HFFc6 (cell line): ENCODE measurements around the gene CHTOP. TPM values are rescaled to one million over a fixed set of nuclear protein-coding genes. Genes with fewer than 3 reads are reported as not detected.
A peak's percentile ranks its signal among the peaks of the same experiment; 100 is the strongest.

ENCODE experiments used
- DNase-seq: peaks from one replicate; pipeline ENCODE4 v3.0.0-alpha.2; 2018
- H3K27ac Mint-ChIP-seq: 2 replicates; pipeline ENCODE4 v1.8.0; 2020; ENCODE audit warnings: mild to moderate bottlenecking, mixed read lengths
- H3K27me3 Mint-ChIP-seq: 2 replicates; pipeline ENCODE4 v1.8.0; 2021; ENCODE audit warnings: mild to moderate bottlenecking, moderate library complexity, mixed read lengths; ENCODE audit not compliant: insufficient read depth
- H3K36me3 Mint-ChIP-seq: 2 replicates; pipeline ENCODE4 v1.8.0; 2021; ENCODE audit warnings: low read depth, mixed read lengths
- H3K4me1 Mint-ChIP-seq: 2 replicates; pipeline ENCODE4 v1.8.0; 2020; ENCODE audit warnings: low read depth, mixed read lengths
- H3K4me3 Mint-ChIP-seq: 2 replicates; pipeline ENCODE4 v1.8.0; 2020; ENCODE audit warnings: mild to moderate bottlenecking, moderate library complexity, mixed read lengths
- H3K9me3 Mint-ChIP-seq: 2 replicates; pipeline ENCODE4 v1.8.0; 2020; ENCODE audit warnings: mild to moderate bottlenecking, mixed read lengths
- total RNA-seq, 6 experiments: library from RNA; stranded (reverse); fragmentation: NEBNext Ultra II Directional; extraction: Animal tissue kit (Norgen Biotek cat#: 25700); gene quantifications; 2 replicates in 1 of 6; 3 replicates in 5 of 6; pipeline ENCODE4 v1.2.3, GENCODE V29; 2021
- TF ChIP-seq, protein P1 (sequence below): fragments of 200-600 bp; sonication (generic); IDR thresholded peaks from 2 replicates; pipeline ENCODE4 v1.5.0; 2021; ENCODE audit warnings: antibody characterized with exemption, mild to moderate bottlenecking

The CHTOP gene
- total RNA-seq, 6 experiments from 2014 or later = 48.1 to 57.9 (median 53.9) TPM

DNA sequence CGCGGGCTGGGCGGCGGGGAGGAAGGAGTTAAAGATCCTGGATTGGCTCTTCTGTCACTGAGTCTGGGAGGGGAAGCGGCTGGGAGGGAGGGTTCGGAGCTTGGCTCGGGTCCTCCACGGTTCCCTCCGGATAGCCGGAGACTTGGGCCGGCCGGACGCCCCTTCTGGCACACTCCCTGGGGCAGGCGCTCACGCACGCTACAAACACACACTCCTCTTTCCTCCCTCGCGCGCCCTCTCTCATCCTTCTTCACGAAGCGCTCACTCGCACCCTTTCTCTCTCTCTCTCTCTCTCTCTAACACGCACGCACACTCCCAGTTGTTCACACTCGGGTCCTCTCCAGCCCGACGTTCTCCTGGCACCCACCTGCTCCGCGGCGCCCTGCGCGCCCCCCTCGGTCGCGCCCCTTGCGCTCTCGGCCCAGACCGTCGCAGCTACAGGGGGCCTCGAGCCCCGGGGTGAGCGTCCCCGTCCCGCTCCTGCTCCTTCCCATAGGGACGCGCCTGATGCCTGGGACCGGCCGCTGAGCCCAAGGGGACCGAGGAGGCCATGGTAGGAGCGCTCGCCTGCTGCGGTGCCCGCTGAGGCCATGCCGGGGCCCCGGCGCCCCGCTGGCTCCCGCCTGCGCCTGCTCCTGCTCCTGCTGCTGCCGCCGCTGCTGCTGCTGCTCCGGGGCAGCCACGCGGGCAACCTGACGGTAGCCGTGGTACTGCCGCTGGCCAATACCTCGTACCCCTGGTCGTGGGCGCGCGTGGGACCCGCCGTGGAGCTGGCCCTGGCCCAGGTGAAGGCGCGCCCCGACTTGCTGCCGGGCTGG is 44.9 kb downstream of the CHTOP start, which contains the start of gene NPR1:
NPR1 (plus strand) TSS at position 170 of the 818 bp plus-strand sequence; CDS start at position 591, 421 bp downstream.
- no peak for DNase-seq
- TF ChIP-seq, protein P1, sequence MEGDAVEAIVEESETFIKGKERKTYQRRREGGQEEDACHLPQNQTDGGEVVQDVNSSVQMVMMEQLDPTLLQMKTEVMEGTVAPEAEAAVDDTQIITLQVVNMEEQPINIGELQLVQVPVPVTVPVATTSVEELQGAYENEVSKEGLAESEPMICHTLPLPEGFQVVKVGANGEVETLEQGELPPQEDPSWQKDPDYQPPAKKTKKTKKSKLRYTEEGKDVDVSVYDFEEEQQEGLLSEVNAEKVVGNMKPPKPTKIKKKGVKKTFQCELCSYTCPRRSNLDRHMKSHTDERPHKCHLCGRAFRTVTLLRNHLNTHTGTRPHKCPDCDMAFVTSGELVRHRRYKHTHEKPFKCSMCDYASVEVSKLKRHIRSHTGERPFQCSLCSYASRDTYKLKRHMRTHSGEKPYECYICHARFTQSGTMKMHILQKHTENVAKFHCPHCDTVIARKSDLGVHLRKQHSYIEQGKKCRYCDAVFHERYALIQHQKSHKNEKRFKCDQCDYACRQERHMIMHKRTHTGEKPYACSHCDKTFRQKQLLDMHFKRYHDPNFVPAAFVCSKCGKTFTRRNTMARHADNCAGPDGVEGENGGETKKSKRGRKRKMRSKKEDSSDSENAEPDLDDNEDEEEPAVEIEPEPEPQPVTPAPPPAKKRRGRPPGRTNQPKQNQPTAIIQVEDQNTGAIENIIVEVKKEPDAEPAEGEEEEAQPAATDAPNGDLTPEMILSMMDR = no peak
- Mint-ChIP-seq H3K4me1 (peaks cover 24% of the 10 kb centered on the region), H3K36me3 (no peaks in the 10 kb centered on the region), H3K9me3 (no peaks in the 10 kb centered on the region), H3K27ac (no peak within 1 kb of the TSS), H3K27me3 (peaks cover 43% of the 10 kb centered on the region), H3K4me3 (peak within 1 kb of the TSS; percentile 85)

DNA sequence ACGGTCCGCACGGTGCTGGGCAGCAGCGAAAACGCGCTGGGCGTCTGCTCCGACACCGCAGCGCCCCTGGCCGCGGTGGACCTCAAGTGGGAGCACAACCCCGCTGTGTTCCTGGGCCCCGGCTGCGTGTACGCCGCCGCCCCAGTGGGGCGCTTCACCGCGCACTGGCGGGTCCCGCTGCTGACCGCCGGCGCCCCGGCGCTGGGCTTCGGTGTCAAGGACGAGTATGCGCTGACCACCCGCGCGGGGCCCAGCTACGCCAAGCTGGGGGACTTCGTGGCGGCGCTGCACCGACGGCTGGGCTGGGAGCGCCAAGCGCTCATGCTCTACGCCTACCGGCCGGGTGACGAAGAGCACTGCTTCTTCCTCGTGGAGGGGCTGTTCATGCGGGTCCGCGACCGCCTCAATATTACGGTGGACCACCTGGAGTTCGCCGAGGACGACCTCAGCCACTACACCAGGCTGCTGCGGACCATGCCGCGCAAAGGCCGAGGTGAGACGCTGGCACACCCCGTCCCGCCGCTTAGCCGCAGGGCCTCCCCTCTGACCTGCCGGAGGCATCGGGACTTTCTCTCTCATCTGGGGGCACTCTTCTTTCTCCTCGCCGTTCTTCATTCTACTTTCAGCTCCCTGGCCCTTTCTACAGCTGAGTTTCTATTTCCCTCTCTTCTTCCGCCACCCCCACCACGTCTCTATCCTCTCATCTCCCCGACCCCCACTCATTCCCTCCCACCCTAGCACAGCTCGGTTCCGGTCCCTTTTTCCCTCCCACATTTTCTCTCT is 45.7 kb downstream of the CHTOP start:
- peak overlapping the region; percentile 63 for H3K4me3 Mint-ChIP-seq
- H3K4me1 Mint-ChIP-seq = peaks cover 29% of the 10 kb centered on the region
- H3K27me3 Mint-ChIP-seq = peaks cover 43% of the 10 kb centered on the region
- TF ChIP-seq, protein P1 = peak; percentile 34; the same call in 1 of the 2 replicates
- no peaks in the 10 kb centered on the region for H3K9me3 Mint-ChIP-seq
- no peak overlapping the region for H3K27ac Mint-ChIP-seq
- no peaks in the 10 kb centered on the region for H3K36me3 Mint-ChIP-seq
- no peak for DNase-seq

GRCh38 chr1:153680120-153680403 is 46.2 kb downstream of the CHTOP start:
- Mint-ChIP-seq H3K27me3 (peaks cover 45% of the 10 kb centered on the region), H3K4me3 (peak overlapping the region; percentile 63; the same call in 1 of the 2 replicates), H3K27ac (no peak overlapping the region), H3K4me1 (peaks cover 29% of the 10 kb centered on the region), H3K9me3 (no peaks in the 10 kb centered on the region), H3K36me3 (no peaks in the 10 kb centered on the region)
- TF ChIP-seq, protein P1 = no peak
- DNase-seq = no peak

DNA sequence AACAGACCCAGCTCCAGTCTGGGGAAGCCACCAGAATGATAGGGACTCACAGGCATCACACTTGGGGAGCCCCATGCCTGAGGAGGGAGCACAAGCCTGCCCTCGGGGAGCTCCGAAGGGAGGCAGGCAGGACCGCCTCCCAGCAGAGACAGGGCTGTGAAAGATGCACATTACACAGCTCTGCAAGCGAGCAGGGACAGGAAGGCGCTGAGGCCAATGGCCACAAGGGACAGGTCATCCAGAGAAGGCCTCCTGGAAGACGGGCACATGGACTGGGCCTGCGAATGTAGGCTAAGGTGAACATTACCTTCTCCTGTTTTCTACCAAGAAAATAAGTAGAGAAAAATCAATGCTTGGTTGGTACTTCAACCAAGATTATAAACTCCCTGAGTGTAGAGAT is 48.9 kb downstream of the CHTOP start:
- peaks cover 25% of the 10 kb centered on the region for H3K4me1 Mint-ChIP-seq
- DNase-seq = no peak
- peaks cover 55% of the 10 kb centered on the region for H3K27me3 Mint-ChIP-seq
- H3K4me3 Mint-ChIP-seq = no peak overlapping the region
- H3K9me3 Mint-ChIP-seq = no peaks in the 10 kb centered on the region
- H3K36me3 Mint-ChIP-seq = no peaks in the 10 kb centered on the region
- TF ChIP-seq, protein P1 = no peak
- no peak overlapping the region for H3K27ac Mint-ChIP-seq

DNA sequence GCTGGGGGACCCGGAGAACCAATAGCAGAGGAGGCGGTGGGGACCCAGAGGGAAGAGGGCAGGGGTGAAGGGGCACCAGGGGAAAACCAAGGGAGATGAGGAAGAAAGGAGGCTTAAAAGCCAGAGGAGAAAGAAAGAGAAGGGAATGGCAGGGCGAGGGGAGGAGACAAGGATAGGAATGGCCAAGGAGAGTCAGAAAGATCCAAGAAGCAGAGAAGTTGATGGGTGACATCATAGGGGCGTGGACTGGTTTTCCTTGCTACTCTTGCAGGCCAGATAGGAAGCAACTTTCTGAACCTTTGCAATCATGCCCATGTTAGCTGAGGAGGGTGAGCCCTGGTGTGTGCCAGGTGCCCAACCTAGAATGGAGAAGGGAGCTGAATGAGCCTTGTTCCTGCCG is 50.0 kb downstream of the CHTOP start:
- Mint-ChIP-seq H3K27ac (no peak overlapping the region), H3K27me3 (peaks cover 48% of the 10 kb centered on the region), H3K36me3 (no peaks in the 10 kb centered on the region), H3K4me3 (no peak overlapping the region), H3K9me3 (no peaks in the 10 kb centered on the region), H3K4me1 (peaks cover 14% of the 10 kb centered on the region)
- peak; percentile 12 for DNase-seq
- TF ChIP-seq, protein P1 = no peak
